HL-60 (cell line): Measurements from ENCODE around the gene RBM33.

Experiments
- DNase-seq, 2 experiments: peaks; one replicate each; pipeline ENCODE4 v3.0.0-alpha.2; 2010 to 2020; ENCODE audit warnings: low read depth in 1 of 2, low spot score in 1 of 2
- H3K27ac ChIP-seq: fragments of 250-450 bp; sonication (Bioruptor Pico); replicated peaks from 2 replicates; pipeline ENCODE4 v1.5.1; 2020; ENCODE audit warnings: mild to moderate bottlenecking, moderate library complexity
- H3K27me3 ChIP-seq: fragments of 250-450 bp; sonication (Bioruptor Pico); 2 replicates; pipeline ENCODE4 v1.5.1; 2021; ENCODE audit warnings: mild to moderate bottlenecking, moderate library complexity; ENCODE audit not compliant: insufficient read depth, poor library complexity, severe bottlenecking
- H3K4me3 ChIP-seq: replicated peaks from 2 replicates; pipeline ENCODE4 v1.5.1; 2011; ENCODE audit warnings: mild to moderate bottlenecking, control low read depth, low read length; ENCODE audit not compliant: insufficient read depth
- CTCF ChIP-seq: IDR thresholded peaks from one replicate; pipeline ENCODE4 v1.5.1; 2011; ENCODE audit warnings: low read length, control low read depth, inconsistent platforms; ENCODE audit not compliant: insufficient read depth
- GABPA ChIP-seq: IDR thresholded peaks from 2 replicates; pipeline ENCODE4 v1.6.1; 2012; ENCODE audit warnings: low read depth
- POLR2AphosphoS5 ChIP-seq: IDR thresholded peaks from 2 replicates; pipeline ENCODE4 v1.6.1; 2012; ENCODE audit warnings: low read depth
- REST ChIP-seq: IDR thresholded peaks from 2 replicates; pipeline ENCODE4 v1.6.1; 2012; ENCODE audit warnings: low read depth; ENCODE audit not compliant: insufficient replicate concordance
- SPI1 ChIP-seq: IDR thresholded peaks from 2 replicates; pipeline ENCODE4 v1.6.1; 2012; ENCODE audit warnings: low read depth, mild to moderate bottlenecking, borderline replicate concordance

Gene RBM33

GRCh38 chr7:155765458-155765857 is 121.0 kb downstream of the RBM33 start:
- DNase-seq, result no peak
- H3K27me3 ChIP-seq, result no peaks in the 10 kb centered on the region
- TF ChIP-seq SPI1 (no peak), CTCF (no peak), REST (no peak), POLR2AphosphoS5 (no peak), GABPA (no peak)
- no peak overlapping the region for H3K4me3 ChIP-seq
- no peak overlapping the region for H3K27ac ChIP-seq

- no peak overlapping the region for H3K4me3 ChIP-seq
- TF ChIP-seq SPI1 (no peak), GABPA (no peak), POLR2AphosphoS5 (no peak), CTCF (no peak), REST (no peak)
- no peaks in the 10 kb centered on the region for H3K27me3 ChIP-seq
- DNase-seq, result no peak
- H3K27ac ChIP-seq, result no peak overlapping the region
These were observed 121.9 kb downstream of the RBM33 start for GRCh38 chr7:155766386-155766785.

- Histone ChIP-seq H3K27ac (no peak overlapping the region), H3K4me3 (no peak overlapping the region), H3K27me3 (no peaks in the 10 kb centered on the region)
- no peak for DNase-seq
- no peak for TF ChIP-seq REST
These were observed 122.8 kb downstream of the RBM33 start for GRCh38 chr7:155766966-155767916.
